HEK293 (cell line): ENCODE results near the gene CLASRP.

Experiments
- CTCF ChIA-PET: fragments of 350-600 bp; formaldehyde crosslinking; extraction: SDS; loops from one replicate; lab custom pipeline; 2021; ENCODE audit warnings: antibody characterized with exemption; lab: Yijun Ruan, JAX
- POLR2A ChIA-PET: fragments of 300-600 bp; formaldehyde crosslinking; extraction: SDS; loops from one replicate; lab custom pipeline; 2020; ENCODE audit warnings: antibody characterized with exemption, inconsistent platforms; lab: Yijun Ruan, JAX
- H3K27ac ChIP-seq: fragments of 200-500 bp; sonication (Bioruptor generic); 2 replicates; pipeline ENCODE4 v1.5.1; 2014; ENCODE audit warnings: low read depth, low read length, control low read depth, inconsistent platforms; ENCODE audit errors: extremely low read depth
- H3K36me3 ChIP-seq, 2 experiments: fragments of 200-500 bp in 1 of 2; sonication (Bioruptor generic) in 1 of 2; 1 replicate in 1 of 2; 2 replicates in 1 of 2; pipeline ENCODE4 v1.5.1; 2014 to 2017; ENCODE audit warnings: inconsistent platforms in 2 of 2, low read length in 2 of 2; ENCODE audit not compliant: control insufficient read depth in 2 of 2, insufficient read depth in 1 of 2
- H3K4me1 ChIP-seq: fragments of 200-500 bp; sonication (Bioruptor generic); 2 replicates; pipeline ENCODE4 v1.5.1; 2014; ENCODE audit warnings: mild to moderate bottlenecking, low read length, inconsistent platforms; ENCODE audit not compliant: control insufficient read depth, insufficient read depth
- H3K4me3 ChIP-seq: 2 replicates; pipeline ENCODE4 v1.5.1; 2011; ENCODE audit warnings: low read depth, mild to moderate bottlenecking, control low read depth, low read length, moderate library complexity
- H3K9me3 ChIP-seq: fragments of 200-500 bp; sonication (Bioruptor generic); 2 replicates; pipeline ENCODE4 v1.5.1; 2014; ENCODE audit warnings: low read depth, low read length, inconsistent platforms; ENCODE audit not compliant: control insufficient read depth, insufficient read depth
- KLF1 ChIP-seq: fragments of 450-650 bp; formaldehyde crosslinking; IDR thresholded peaks from 2 replicates; pipeline ENCODE4 v1.5.1; 2016; ENCODE audit warnings: missing biosample characterization, missing genetic modification characterization
- ZBTB1 ChIP-seq: fragments of 450-650 bp; formaldehyde crosslinking; IDR thresholded peaks from 2 replicates; pipeline ENCODE4 v1.5.1; 2016; ENCODE audit warnings: missing biosample characterization, missing genetic modification characterization
- ZBTB11 ChIP-seq: fragments of 450-650 bp; formaldehyde crosslinking; conservative IDR thresholded peaks from 2 replicates; pipeline ENCODE4 v1.5.1; 2016; ENCODE audit warnings: low read depth, missing biosample characterization, missing genetic modification characterization
- ZFP69B ChIP-seq: fragments of 450-650 bp; formaldehyde crosslinking; IDR thresholded peaks from 2 replicates; pipeline ENCODE4 v1.5.1; 2016; ENCODE audit warnings: missing biosample characterization, missing genetic modification characterization
- ZNF221 ChIP-seq: fragments of 450-650 bp; formaldehyde crosslinking; IDR thresholded peaks from 2 replicates; pipeline ENCODE4 v1.5.1; 2017; ENCODE audit warnings: missing biosample characterization, missing genetic modification characterization, borderline replicate concordance
- ZNF274 ChIP-seq, 2 experiments: fragments of 200-500 bp in 1 of 2; fragments of 450-650 bp in 1 of 2; sonication (Bioruptor generic) in 1 of 2; formaldehyde crosslinking in 1 of 2; IDR thresholded peaks; 2 replicates each; pipeline versions ENCODE4 v1.5.1 to v1.6.1; 2014 to 2016; ENCODE audit warnings: borderline replicate concordance in 1 of 2, inconsistent platforms in 1 of 2, low read length in 1 of 2, missing biosample characterization in 1 of 2, missing genetic modification characterization in 1 of 2
- ZNF280D ChIP-seq: fragments of 450-650 bp; formaldehyde crosslinking; IDR thresholded peaks from 2 replicates; pipeline ENCODE4 v1.5.1; 2016; ENCODE audit warnings: missing biosample characterization, missing genetic modification characterization
- ZNF335 ChIP-seq: fragments of 450-650 bp; formaldehyde crosslinking; conservative IDR thresholded peaks from 2 replicates; pipeline ENCODE4 v1.5.1; 2016; ENCODE audit warnings: missing biosample characterization, missing genetic modification characterization
- ZNF600 ChIP-seq: fragments of 450-650 bp; formaldehyde crosslinking; IDR thresholded peaks from 2 replicates; pipeline ENCODE4 v1.5.1; 2016; ENCODE audit warnings: missing biosample characterization, missing genetic modification characterization
- ZNF670 ChIP-seq: fragments of 450-650 bp; formaldehyde crosslinking; IDR thresholded peaks from 2 replicates; pipeline ENCODE4 v1.5.1; 2016; ENCODE audit warnings: missing biosample characterization, missing genetic modification characterization, low read depth
- ZNF704 ChIP-seq: fragments of 450-650 bp; formaldehyde crosslinking; IDR thresholded peaks from 2 replicates; pipeline ENCODE4 v1.5.1; 2016; ENCODE audit warnings: missing biosample characterization, missing genetic modification characterization
- ZNF792 ChIP-seq: fragments of 450-650 bp; formaldehyde crosslinking; IDR thresholded peaks from 2 replicates; pipeline ENCODE4 v1.5.1; 2016; ENCODE audit warnings: missing biosample characterization, missing genetic modification characterization
- TF ChIP-seq, protein P1 (sequence below): fragments of 450-650 bp; formaldehyde crosslinking; IDR thresholded peaks from 2 replicates; pipeline ENCODE4 v1.5.1; 2016; ENCODE audit warnings: missing biosample characterization, missing genetic modification characterization

The CLASRP gene

GRCh38 chr19:45037393-45038169, 1.3 kb upstream of the CLASRP start:
- Histone ChIP-seq H3K9me3 (no peaks in the 10 kb centered on the region), H3K27ac (no peak overlapping the region), H3K4me1 (peaks cover 7% of the 10 kb centered on the region), H3K4me3 (no peak overlapping the region), H3K36me3 (peaks cover 27 to 30% of the 10 kb centered on the region in 2 experiments)
- CTCF ChIA-PET: interaction anchor here (0.6 to 1.2 kb wide), 5 partner anchors 16 to 489 kb away, joined by 3 to 4 read pairs (median 3); partner anchors contain the start of gene TRAPPC6A
- TF ChIP-seq ZNF280D (0 out of 2 replicates have a peak, but pooled peaks have one; percentile 37), ZNF274 (IDR thresholded peaks at IDR 0.05; ENCODE audit: low read length) (no peak), ZNF274 (tag by site-specific recombination; IDR thresholded peaks at IDR 0.05; ENCODE audit: borderline replicate concordance) (no peak)
- POLR2A ChIA-PET: interaction anchor here (1.1 to 2.5 kb wide), 3 partner anchors 13 to 80 kb away, joined by 3 to 35 read pairs (median 7); no protein-coding TSS in a partner anchor

DNA sequence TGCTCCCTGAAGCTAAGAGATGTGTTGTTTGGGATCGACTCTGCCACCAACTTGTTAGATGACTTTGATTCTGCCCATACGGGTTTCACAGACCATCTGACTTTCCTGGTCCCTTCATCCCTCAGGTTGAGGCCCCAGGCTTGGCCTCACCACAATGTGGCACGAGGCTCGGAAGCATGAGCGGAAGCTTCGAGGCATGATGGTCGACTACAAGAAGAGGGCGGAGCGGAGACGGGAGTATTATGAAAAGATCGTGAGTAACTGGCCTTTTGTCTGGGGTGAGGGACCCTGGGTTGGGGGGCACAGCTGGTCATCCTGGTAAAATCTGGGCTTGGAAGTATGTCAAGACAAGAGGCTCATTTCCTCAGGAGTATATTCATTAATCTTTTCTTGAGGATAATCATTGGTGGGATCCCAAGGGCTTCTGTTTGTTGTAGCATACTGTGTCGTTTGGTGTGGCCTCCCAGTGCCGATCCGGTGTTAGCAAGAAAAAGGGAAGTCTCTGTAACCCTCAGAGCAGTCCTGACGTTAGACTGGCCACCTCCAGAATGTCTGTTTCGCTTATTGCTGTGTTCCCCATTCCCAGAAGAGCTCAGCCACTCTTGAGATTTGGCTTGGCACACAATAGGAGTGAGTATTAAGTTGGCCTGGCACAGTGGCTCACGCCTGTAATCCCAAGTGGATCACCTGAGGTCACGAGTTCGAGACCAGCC, 1.4 kb downstream of the CLASRP start:
- Histone ChIP-seq H3K27ac (no peak overlapping the region), H3K4me3 (no peak overlapping the region; the same call in 1 of the 2 replicates), H3K36me3 (peaks cover 50 to 55% of the 10 kb centered on the region in 2 experiments), H3K9me3 (no peaks in the 10 kb centered on the region), H3K4me1 (peaks cover 7% of the 10 kb centered on the region)
- CTCF ChIA-PET: interaction anchor here (0.6 to 9.8 kb wide), 6 partner anchors 21 to 299 kb away, joined by 3 to 65 read pairs (median 5); no protein-coding TSS in a partner anchor
- POLR2A ChIA-PET: interaction anchor here (0.6 to 2.6 kb wide), 12 partner anchors 7 to 628 kb away, joined by 3 to 35 read pairs (median 10); partner anchors contain the start of genes BLOC1S3, PPP1R37, RELB and TRAPPC6A
- TF ChIP-seq ZNF670 (tag by site-specific recombination) (no peak), ZBTB1 (tag by site-specific recombination) (no peak), ZNF600 (tag by site-specific recombination) (no peak), ZNF704 (tag by site-specific recombination) (no peak), ZNF335 (tag by site-specific recombination) (no peak), ZNF792 (no peak), KLF1 (no peak), ZFP69B (no peak), ZNF221 (tag by site-specific recombination) (no peak), ZBTB11 (tag by site-specific recombination) (no peak)
- TF ChIP-seq, protein P1, sequence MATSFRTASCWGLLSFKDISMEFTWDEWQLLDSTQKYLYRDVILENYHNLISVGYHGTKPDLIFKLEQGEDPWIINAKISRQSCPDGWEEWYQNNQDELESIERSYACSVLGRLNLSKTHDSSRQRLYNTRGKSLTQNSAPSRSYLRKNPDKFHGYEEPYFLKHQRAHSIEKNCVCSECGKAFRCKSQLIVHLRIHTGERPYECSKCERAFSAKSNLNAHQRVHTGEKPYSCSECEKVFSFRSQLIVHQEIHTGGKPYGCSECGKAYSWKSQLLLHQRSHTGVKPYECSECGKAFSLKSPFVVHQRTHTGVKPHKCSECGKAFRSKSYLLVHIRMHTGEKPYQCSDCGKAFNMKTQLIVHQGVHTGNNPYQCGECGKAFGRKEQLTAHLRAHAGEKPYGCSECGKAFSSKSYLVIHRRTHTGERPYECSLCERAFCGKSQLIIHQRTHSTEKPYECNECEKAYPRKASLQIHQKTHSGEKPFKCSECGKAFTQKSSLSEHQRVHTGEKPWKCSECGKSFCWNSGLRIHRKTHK (tag by site-specific recombination): no peak
